K562 (cell line): Measurements from ENCODE around the gene CADPS2.

Experiments used
- BHLHE40 ChIP-seq: IDR thresholded peaks from 2 replicates; pipeline ENCODE4 v1.6.1; 2011; ENCODE audit warnings: low read length, improper control_type of control experiment
- TRIM24 ChIP-seq, 2 experiments: fragments of 450-650 bp; IDR thresholded peaks; 2 replicates each; pipeline ENCODE4 v1.6.1; 2016
- YY1 ChIP-seq, 3 experiments: IDR thresholded peaks; 2 replicates each; pipeline ENCODE4 v1.6.1; 2011; ENCODE audit warnings: low read length in 2 of 3, mild to moderate bottlenecking in 2 of 3, moderate library complexity in 2 of 3, borderline replicate concordance in 1 of 3, control low read depth in 1 of 3, low read depth in 1 of 3; ENCODE audit not compliant: insufficient read depth in 3 of 3, insufficient replicate concordance in 2 of 3, control insufficient read depth in 1 of 3, insufficient read length in 1 of 3; ENCODE audit errors: extremely low read depth in 1 of 3
- ZNF41 ChIP-seq: fragments of 250-450 bp; sonication (Bioruptor Pico); conservative IDR thresholded peaks from 2 replicates; pipeline ENCODE4 v1.4.0; 2020; ENCODE audit warnings: mild to moderate bottlenecking
- TF ChIP-seq, protein P1 (sequence below): fragments of 450-650 bp; IDR thresholded peaks from 2 replicates; pipeline ENCODE4 v1.6.1; 2016; ENCODE audit warnings: missing biosample characterization, missing genetic modification characterization

DNA sequence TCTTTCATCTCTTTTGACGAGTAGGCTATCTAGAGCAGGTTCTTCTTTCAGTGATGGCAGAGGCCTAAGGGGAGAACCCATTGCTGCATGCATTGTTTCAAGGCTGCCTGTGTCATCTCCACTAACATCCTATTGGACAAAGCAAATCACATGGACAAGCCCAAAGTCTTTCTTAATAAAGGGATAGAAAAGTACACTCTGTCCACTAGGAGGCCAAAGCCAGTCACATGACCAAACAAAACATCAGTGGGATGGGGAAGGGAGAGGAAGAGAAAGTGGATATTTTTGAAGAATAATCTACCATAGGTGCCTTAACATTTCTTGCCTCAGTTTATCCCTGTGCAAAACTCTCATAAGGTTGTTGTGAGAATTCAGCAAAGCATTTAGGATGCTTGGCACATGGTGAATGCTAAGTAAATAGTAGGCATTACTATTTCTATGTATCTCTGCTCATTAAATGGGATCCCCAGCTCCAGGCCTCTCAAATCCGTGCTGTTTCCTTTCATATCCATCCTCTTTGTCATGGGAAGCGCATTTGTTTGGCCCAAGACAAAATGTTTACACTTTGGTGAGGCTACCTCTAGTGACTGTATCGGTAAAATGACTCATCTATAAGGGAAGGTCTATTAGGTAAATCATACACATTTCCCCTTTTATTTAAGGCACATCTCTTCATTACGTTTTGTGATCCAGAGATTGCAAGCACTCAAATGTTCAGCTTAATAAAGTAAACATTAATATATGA is 16.7 kb upstream of the CADPS2 start:
- TF ChIP-seq YY1 (IDR thresholded peaks at IDR 0.05; ENCODE audit: borderline replicate concordance in 1 of 3, control insufficient read depth in 1 of 3, extremely low read depth in 1 of 3, insufficient read depth in 3 of 3, insufficient read length in 1 of 3, insufficient replicate concordance in 2 of 3, low read depth in 1 of 3, low read length in 2 of 3) = no peak
- no peak for TF ChIP-seq TRIM24 (IDR thresholded peaks at IDR 0.05)
- no peak for TF ChIP-seq BHLHE40
- TF ChIP-seq ZNF41 (CRISPR knock-in tag) = no peak
- TF ChIP-seq, protein P1, sequence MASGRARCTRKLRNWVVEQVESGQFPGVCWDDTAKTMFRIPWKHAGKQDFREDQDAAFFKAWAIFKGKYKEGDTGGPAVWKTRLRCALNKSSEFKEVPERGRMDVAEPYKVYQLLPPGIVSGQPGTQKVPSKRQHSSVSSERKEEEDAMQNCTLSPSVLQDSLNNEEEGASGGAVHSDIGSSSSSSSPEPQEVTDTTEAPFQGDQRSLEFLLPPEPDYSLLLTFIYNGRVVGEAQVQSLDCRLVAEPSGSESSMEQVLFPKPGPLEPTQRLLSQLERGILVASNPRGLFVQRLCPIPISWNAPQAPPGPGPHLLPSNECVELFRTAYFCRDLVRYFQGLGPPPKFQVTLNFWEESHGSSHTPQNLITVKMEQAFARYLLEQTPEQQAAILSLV = no peak
